Esophagus (tissue), 2 donors: ENCODE results near the gene OSBPL5. TPM values are rescaled to one million over a fixed set of nuclear protein-coding genes. Genes with fewer than 3 reads are reported as not detected.

ENCODE experiments used
- H3K27ac ChIP-seq, 2 donors: one replicate each; pipeline ENCODE4 v1.5.1; 2013; ENCODE audit warnings: low read depth in 2 of 2, mild to moderate bottlenecking in 2 of 2, inconsistent platforms in 1 of 2, low read length in 1 of 2, moderate library complexity in 1 of 2
- H3K27me3 ChIP-seq, 2 donors: one replicate each; pipeline ENCODE4 v1.6.1; 2013; ENCODE audit warnings: low read length in 2 of 2, control low read depth in 1 of 2, mild to moderate bottlenecking in 1 of 2; ENCODE audit not compliant: insufficient read depth in 2 of 2, control insufficient read depth in 1 of 2
- H3K36me3 ChIP-seq, 2 donors: one replicate each; pipeline ENCODE4 v1.6.1; 2013; ENCODE audit warnings: low read length in 1 of 2; ENCODE audit not compliant: control insufficient read depth in 2 of 2, insufficient read depth in 2 of 2
- H3K4me1 ChIP-seq, 2 donors: one replicate each; pipeline ENCODE4 v1.6.1; 2013; ENCODE audit warnings: low read length in 1 of 2; ENCODE audit not compliant: control insufficient read depth in 2 of 2, insufficient read depth in 2 of 2
- H3K4me3 ChIP-seq, 2 donors: one replicate each; pipeline ENCODE4 v1.5.1; 2013; ENCODE audit warnings: low read length in 2 of 2, mild to moderate bottlenecking in 2 of 2, low read depth in 1 of 2, moderate library complexity in 1 of 2
- H3K9me3 ChIP-seq, 2 donors: one replicate each; pipeline ENCODE4 v1.6.1; 2013; ENCODE audit warnings: mild to moderate bottlenecking in 2 of 2, low read depth in 1 of 2, low read length in 1 of 2, moderate library complexity in 1 of 2; ENCODE audit not compliant: control insufficient read depth in 2 of 2, insufficient read depth in 1 of 2
- WGBS, 2 donors: extraction: QIAGEN DNeasy Blood & Tissue Kit; methylation state at CpG; one replicate each; pipeline ENCODE4 v1.1.7; 2013; 5-methylcytosine and 5-hydroxymethylcytosine counted together
- polyA plus RNA-seq, 2 donors: library from polyadenylated mRNA; stranded (reverse); fragments of 200-250 nt; gene quantifications; one replicate each; pipeline ENCODE4 v1.2.3, GENCODE V29; 2013
- donor health status: healthy with polysubstance abuse.
- donor health status: Bipolar disorder and iron deficiency.

OSBPL5 gene
- polyA plus RNA-seq, 2 donors = 10.4 to 12.6 TPM

GRCh38 chr11:3087821-3088800, 77.0 kb downstream of the OSBPL5 start:
- no peak overlapping the region for H3K4me3 ChIP-seq
- WGBS, 2 donors = 75 to 82% methylated on average over 21 to 24 of the region's 24 CpGs
- H3K27me3 ChIP-seq = no peaks in the 10 kb centered on the region
- no peaks in the 10 kb centered on the region for H3K4me1 ChIP-seq
- no peak overlapping the region for H3K27ac ChIP-seq
- peaks cover 0 to under 1% of the 10 kb centered on the region in 2 donors for H3K9me3 ChIP-seq
- H3K36me3 ChIP-seq = peaks cover 0 to 2% of the 10 kb centered on the region in 2 donors

GRCh38 chr11:3087373-3087772, 77.7 kb downstream of the OSBPL5 start:
- H3K27ac ChIP-seq = no peak overlapping the region
- no peak overlapping the region for H3K4me3 ChIP-seq

GRCh38 chr11:3086671-3087150, 78.4 kb downstream of the OSBPL5 start:
- no peaks in the 10 kb centered on the region for H3K9me3 ChIP-seq
- no peaks in the 10 kb centered on the region for H3K4me1 ChIP-seq
- 59 to 60% methylated on average over 9 of the region's 9 CpGs for WGBS, 2 donors
- H3K27ac ChIP-seq = no peak overlapping the region
- no peaks in the 10 kb centered on the region for H3K36me3 ChIP-seq
- no peak overlapping the region for H3K4me3 ChIP-seq
- no peaks in the 10 kb centered on the region for H3K27me3 ChIP-seq

More at GRCh38 chr11:3087373-3087772, 77.7 kb downstream of the OSBPL5 start:
- Histone ChIP-seq H3K4me1 (no peaks in the 10 kb centered on the region), H3K27me3 (no peaks in the 10 kb centered on the region), H3K36me3 (no peaks in the 10 kb centered on the region), H3K9me3 (no peaks in the 10 kb centered on the region)
- WGBS, 2 donors = 90 to 93% methylated on average over 11 of the region's 11 CpGs

GRCh38 chr11:3086114-3086513, 79.0 kb downstream of the OSBPL5 start:
- Histone ChIP-seq H3K27me3 (no peaks in the 10 kb centered on the region), H3K4me1 (no peaks in the 10 kb centered on the region), H3K27ac (no peak overlapping the region), H3K4me3 (no peak overlapping the region), H3K9me3 (no peaks in the 10 kb centered on the region), H3K36me3 (no peaks in the 10 kb centered on the region)
- WGBS, 2 donors = 68 to 72% methylated on average over 8 of the region's 8 CpGs

GRCh38 chr11:3085052-3085451, 80.1 kb downstream of the OSBPL5 start:
- Histone ChIP-seq H3K27ac (no peak overlapping the region), H3K36me3 (no peaks in the 10 kb centered on the region), H3K9me3 (no peaks in the 10 kb centered on the region), H3K27me3 (no peaks in the 10 kb centered on the region), H3K4me1 (no peaks in the 10 kb centered on the region), H3K4me3 (no peak overlapping the region)
- 59 to 61% methylated on average over 5 of the region's 5 CpGs for WGBS, 2 donors

- Histone ChIP-seq H3K36me3 (no peaks in the 10 kb centered on the region), H3K9me3 (no peaks in the 10 kb centered on the region), H3K4me1 (no peaks in the 10 kb centered on the region), H3K27me3 (no peaks in the 10 kb centered on the region), H3K27ac (no peak overlapping the region), H3K4me3 (no peak overlapping the region)
- WGBS, 2 donors = 73 to 82% methylated on average over 8 of the region's 8 CpGs
Observed at GRCh38 chr11:3083321-3083720, 81.8 kb downstream of the OSBPL5 start.

GRCh38 chr11:3081386-3081751, 83.7 kb downstream of the OSBPL5 start:
- H3K27me3 ChIP-seq = no peaks in the 10 kb centered on the region
- no peak overlapping the region for H3K27ac ChIP-seq
- H3K36me3 ChIP-seq = no peaks in the 10 kb centered on the region
- H3K9me3 ChIP-seq = no peaks in the 10 kb centered on the region
- 89 to 91% methylated on average over 6 of the region's 6 CpGs for WGBS, 2 donors
- no peaks in the 10 kb centered on the region for H3K4me1 ChIP-seq
- no peak overlapping the region for H3K4me3 ChIP-seq

GRCh38 chr11:3080733-3081385, 84.3 kb downstream of the OSBPL5 start:
- Histone ChIP-seq H3K27me3 (no peaks in the 10 kb centered on the region), H3K36me3 (no peaks in the 10 kb centered on the region), H3K4me3 (no peak overlapping the region), H3K4me1 (no peaks in the 10 kb centered on the region), H3K27ac (no peak overlapping the region), H3K9me3 (no peaks in the 10 kb centered on the region)
- 80 to 82% methylated on average over 13 of the region's 13 CpGs for WGBS, 2 donors

- H3K27ac ChIP-seq = no peak overlapping the region
- 85 to 87% methylated on average over 1 of the region's 1 CpG for WGBS, 2 donors
- H3K4me3 ChIP-seq = no peak overlapping the region
- no peaks in the 10 kb centered on the region for H3K36me3 ChIP-seq
- H3K27me3 ChIP-seq = no peaks in the 10 kb centered on the region
- H3K4me1 ChIP-seq = no peaks in the 10 kb centered on the region
- no peaks in the 10 kb centered on the region for H3K9me3 ChIP-seq
Observed at GRCh38 chr11:3080104-3080503, 85.0 kb downstream of the OSBPL5 start.
